Naive thymus-derived CD4-positive, alpha-beta T cell (primary cell): Measurements from ENCODE around the gene ANKRA2. TPM values are rescaled to one million over a fixed set of nuclear protein-coding genes. Genes with fewer than 3 reads are reported as not detected.

Source experiments
- ATAC-seq: fragments of 150-1000 bp; cut with Tn5 transposase; 2 replicates; pipeline ENCODE4 v1.10.0; 2021; ENCODE audit warnings: mild to moderate bottlenecking, moderate library complexity
- CTCF ChIA-PET: fragments of 350-600 bp; sonication (Branson Sonifier 250); formaldehyde crosslinking; loops from one replicate; lab custom pipeline; 2021; ENCODE audit warnings: antibody characterized with exemption; lab: Charles Lee
- POLR2A ChIA-PET: fragments of 350-600 bp; sonication (Branson Sonifier 250); formaldehyde crosslinking; loops from one replicate; lab custom pipeline; 2021; ENCODE audit warnings: antibody characterized with exemption, inconsistent platforms; lab: Charles Lee
- DNase-seq, 9 donors: peaks; one replicate each; pipeline versions ENCODE4 v3.0.0 to v3.0.0-alpha.2; 2020 to 2022; ENCODE audit warnings: mixed read lengths in 1 of 9
- H3K27ac ChIP-seq: one replicate; pipeline ENCODE4 v1.7.0; 2013; ENCODE audit warnings: mild to moderate bottlenecking, low read depth, low read length, moderate library complexity
- H3K27me3 ChIP-seq, 2 donors: one replicate each; pipeline ENCODE4 v1.7.0; 2013; ENCODE audit warnings: low read length in 2 of 2, mild to moderate bottlenecking in 2 of 2, moderate library complexity in 2 of 2; ENCODE audit not compliant: control insufficient read depth in 2 of 2, insufficient read depth in 2 of 2
- H3K36me3 ChIP-seq, 3 experiments: 1 replicate in 2 of 3; 2 replicates in 1 of 3; pipeline ENCODE4 v1.7.0; 2013; ENCODE audit warnings: low read length in 3 of 3, mild to moderate bottlenecking in 3 of 3, moderate library complexity in 1 of 3; ENCODE audit not compliant: insufficient read depth in 3 of 3, control insufficient read depth in 2 of 3
- H3K4me1 ChIP-seq, 2 donors: one replicate each; pipeline ENCODE4 v1.7.0; 2013; ENCODE audit warnings: low read length in 2 of 2, mild to moderate bottlenecking in 2 of 2, moderate library complexity in 1 of 2; ENCODE audit not compliant: control insufficient read depth in 2 of 2, insufficient read depth in 2 of 2
- H3K4me3 ChIP-seq: 2 replicates; pipeline ENCODE4 v1.7.0; 2013; ENCODE audit warnings: mild to moderate bottlenecking, low read length
- H3K9me3 ChIP-seq, 3 experiments: 1 replicate in 2 of 3; 2 replicates in 1 of 3; pipeline ENCODE4 v1.7.0; 2013; ENCODE audit warnings: low read length in 3 of 3; ENCODE audit not compliant: control insufficient read depth in 2 of 3
- H3K27ac Mint-ChIP-seq, 9 donors: one replicate each; pipeline ENCODE4 v1.8.0; 2020 to 2022; ENCODE audit warnings: mixed read lengths in 9 of 9, mild to moderate bottlenecking in 8 of 9, moderate library complexity in 5 of 9, inconsistent platforms in 2 of 9
- H3K27me3 Mint-ChIP-seq, 5 donors: one replicate each; pipeline ENCODE4 v1.8.0; 2021 to 2022; ENCODE audit warnings: mixed read lengths in 5 of 5, mild to moderate bottlenecking in 1 of 5
- H3K36me3 Mint-ChIP-seq, 5 donors: one replicate each; pipeline ENCODE4 v1.8.0; 2020 to 2022; ENCODE audit warnings: mixed read lengths in 5 of 5, mild to moderate bottlenecking in 3 of 5, inconsistent platforms in 1 of 5
- H3K4me1 Mint-ChIP-seq, 7 donors: one replicate each; pipeline ENCODE4 v1.8.0; 2020 to 2022; ENCODE audit warnings: mixed read lengths in 7 of 7, mild to moderate bottlenecking in 3 of 7, inconsistent platforms in 1 of 7
- H3K4me3 Mint-ChIP-seq, 10 donors: one replicate each; pipeline ENCODE4 v1.8.0; 2020 to 2022; ENCODE audit warnings: mild to moderate bottlenecking in 10 of 10, mixed read lengths in 10 of 10, moderate library complexity in 6 of 10, inconsistent platforms in 2 of 10
- H3K9me3 Mint-ChIP-seq, 11 donors: one replicate each; pipeline ENCODE4 v1.8.0; 2020 to 2022; ENCODE audit warnings: mixed read lengths in 11 of 11, mild to moderate bottlenecking in 4 of 11, inconsistent platforms in 1 of 11, moderate library complexity in 1 of 11
- intact Hi-C, 2 donors: fragments of 100-400 bp; cut with micrococcal nuclease; formaldehyde crosslinking; loops; one replicate each; pipeline ENCODE4 v1.15.1; 2023
- polyA plus RNA-seq, 2 donors: library from polyadenylated mRNA; unstranded; fragments of 300-500 nt; fragmentation: Illumina TruSeq; gene quantifications; one replicate each; pipeline ENCODE4 v1.2.3, GENCODE V29; 2021
- total RNA-seq, 6 experiments: library from RNA in 5 of 6; stranded (reverse) in 5 of 6; gene quantifications; 1 replicate in 5 of 6; 2 replicates in 1 of 6; pipeline ENCODE4 v1.2.3 and lab custom pipeline; 2021 to 2026

ANKRA2 gene
- total and polyA plus RNA-seq, 7 experiments from 2014 or later = 19.6 to 57.8 (median 31.2) TPM

- Histone ChIP-seq H3K27ac (no peak overlapping the region), H3K27me3 (no peaks in the 10 kb centered on the region), H3K4me3 (no peak overlapping the region), H3K36me3 (no peaks in the 10 kb centered on the region), H3K4me1 (no peaks in the 10 kb centered on the region), H3K9me3 (no peaks in the 10 kb centered on the region)
- no peak for ATAC-seq
- Mint-ChIP-seq H3K4me3 (no peak overlapping the region), H3K9me3 (no peaks in the 10 kb centered on the region), H3K27me3 (peaks cover 0 to 2% (median 0%) of the 10 kb centered on the region in 5 donors), H3K4me1 (peaks cover 0 to 2% (median 0%) of the 10 kb centered on the region in 7 donors), H3K36me3 (no peaks in the 10 kb centered on the region), H3K27ac (no peak overlapping the region)
- intact Hi-C loops = no loop called here
- ChIA-PET POLR2A (no interaction called here), CTCF (no interaction called here)
- DNase-seq = no peak
Observed at GRCh38 chr5:73587923-73588322, 22.5 kb upstream of the ANKRA2 start.

GRCh38 chr5:73582285-73583145 is 17.1 kb upstream of the ANKRA2 start:
- intact Hi-C loops = no loop called here

GRCh38 chr5:73565969-73566547 is 619 bp upstream of the ANKRA2 start:
- Histone ChIP-seq H3K9me3 (no peaks in the 10 kb centered on the region), H3K27me3 (no peaks in the 10 kb centered on the region), H3K4me1 (peaks cover 11 to 26% of the 10 kb centered on the region in 2 donors), H3K36me3 (peaks cover 0 to 21% (median under 1%) of the 10 kb centered on the region in 3 experiments), H3K4me3 (peak overlapping the region; percentile 71), H3K27ac (peak overlapping the region; percentile 95)
- peak in 1 of 9 donors; percentile 2 for DNase-seq
- Mint-ChIP-seq H3K36me3 (peaks cover 4 to 18% (median 11%) of the 10 kb centered on the region in 5 donors), H3K9me3 (peaks cover 0 to 8% (median 0%) of the 10 kb centered on the region in 11 donors), H3K27me3 (peaks cover 0 to 3% (median 0%) of the 10 kb centered on the region in 5 donors), H3K27ac (peak overlapping the region; percentile 96 to 100 (median 99)), H3K4me3 (peak overlapping the region; percentile 91 to 100 (median 98)), H3K4me1 (peaks cover 20 to 68% (median 47%) of the 10 kb centered on the region in 7 donors)
- intact Hi-C loops = loop anchor here (1.0 to 10.0 kb wide), 18 partner anchors 47 to 1981 kb away; partner anchors contain the start of genes BTF3 (in 2 of the 2), GFM2 (in 2 of the 2), NSA2 (in 2 of the 2) and ANKRD31 (in 1 of the 2)
- no peak for ATAC-seq
- POLR2A ChIA-PET = interaction anchor here (0.8 to 4.0 kb wide), 3 partner anchors 9 to 67 kb away, joined by 3 to 29 read pairs (median 3); partner anchors contain the start of gene BTF3
- CTCF ChIA-PET = interaction anchor here (0.8 kb wide), 1 partner anchor 26 kb away, joined by 4 read pairs; no protein-coding TSS in a partner anchor

More at GRCh38 chr5:73582285-73583145, 17.1 kb upstream of the ANKRA2 start:
- no peak overlapping the region for H3K27ac Mint-ChIP-seq
- peaks cover 3 to 28% (median 24%) of the 10 kb centered on the region in 5 donors for H3K36me3 Mint-ChIP-seq
- H3K4me3 ChIP-seq = no peak overlapping the region
- ATAC-seq (no peak), DNase-seq (no peak)
- no peaks in the 10 kb centered on the region for H3K27me3 ChIP-seq
- H3K4me1 Mint-ChIP-seq = peaks cover 0 to 2% (median 0%) of the 10 kb centered on the region in 7 donors
- H3K4me3 Mint-ChIP-seq = no peak overlapping the region
- ChIA-PET POLR2A (no interaction called here), CTCF (no interaction called here)
- peaks cover 4 to 25% (median 20%) of the 10 kb centered on the region in 3 experiments for H3K36me3 ChIP-seq
- H3K27ac ChIP-seq = no peak overlapping the region
- H3K9me3 ChIP-seq = no peaks in the 10 kb centered on the region
- no peaks in the 10 kb centered on the region for H3K4me1 ChIP-seq
- no peaks in the 10 kb centered on the region for H3K27me3 Mint-ChIP-seq
- H3K9me3 Mint-ChIP-seq = no peaks in the 10 kb centered on the region

- CTCF ChIA-PET = interaction anchor here (0.6 to 1.4 kb wide), 3 partner anchors 27 to 64 kb away, joined by 3 to 4 read pairs (median 3); no protein-coding TSS in a partner anchor
- peaks cover 0 to 21% (median 8%) of the 10 kb centered on the region in 3 experiments for H3K36me3 ChIP-seq
Observed at GRCh38 chr5:73564675-73565074, 764 bp downstream of the ANKRA2 start.

GRCh38 chr5:73564018-73564417 is 1.4 kb downstream of the ANKRA2 start:
- peak overlapping the region; percentile 96 to 100 (median 99) for H3K27ac Mint-ChIP-seq
- H3K27me3 Mint-ChIP-seq = peaks cover 0 to 3% (median 0%) of the 10 kb centered on the region in 5 donors
- peak overlapping the region; percentile 71 for H3K4me3 ChIP-seq
- peaks cover 11 to 26% of the 10 kb centered on the region in 2 donors for H3K4me1 ChIP-seq
- intact Hi-C loops = loop anchor here (1.0 to 10.0 kb wide), 7 partner anchors 607 to 1979 kb away; partner anchors contain the start of genes ENC1 (in 1 of the 2), FCHO2 (in 1 of the 2), GFM2 (in 1 of the 2) and HMGCR (in 1 of the 2)
- H3K9me3 ChIP-seq = no peaks in the 10 kb centered on the region
- DNase-seq = no peak
- peaks cover under 1 to 22% (median 8%) of the 10 kb centered on the region in 3 experiments for H3K36me3 ChIP-seq
- POLR2A ChIA-PET = interaction anchor here (4.0 kb wide), 1 partner anchor 65 kb away, joined by 29 read pairs; the partner anchor contains the start of gene BTF3
- CTCF ChIA-PET = interaction anchor here (1.2 to 1.4 kb wide), 2 partner anchors 27 to 64 kb away, joined by 3 to 4 read pairs; no protein-coding TSS in a partner anchor
- H3K9me3 Mint-ChIP-seq = peaks cover 0 to 8% (median 0%) of the 10 kb centered on the region in 11 donors
- H3K4me3 Mint-ChIP-seq = peak overlapping the region; percentile 91 to 100 (median 98)
- H3K27me3 ChIP-seq = no peaks in the 10 kb centered on the region
- H3K27ac ChIP-seq = peak overlapping the region; percentile 95
- peaks cover 3 to 17% (median 13%) of the 10 kb centered on the region in 5 donors for H3K36me3 Mint-ChIP-seq
- peaks cover 22 to 68% (median 53%) of the 10 kb centered on the region in 7 donors for H3K4me1 Mint-ChIP-seq
- ATAC-seq = no peak

More at GRCh38 chr5:73564675-73565074, 764 bp downstream of the ANKRA2 start:
- H3K27me3 Mint-ChIP-seq = peaks cover 0 to 3% (median 0%) of the 10 kb centered on the region in 5 donors
- peaks cover 22 to 70% (median 53%) of the 10 kb centered on the region in 7 donors for H3K4me1 Mint-ChIP-seq
- intact Hi-C loops = loop anchor here (1.0 to 10.0 kb wide), 18 partner anchors 45 to 1980 kb away; partner anchors contain the start of genes BTF3 (in 2 of the 2), GFM2 (in 2 of the 2), NSA2 (in 2 of the 2) and ANKRD31 (in 1 of the 2)
- Histone ChIP-seq H3K9me3 (no peaks in the 10 kb centered on the region), H3K27ac (peak overlapping the region; percentile 95), H3K4me1 (peaks cover 11 to 26% of the 10 kb centered on the region in 2 donors), H3K27me3 (no peaks in the 10 kb centered on the region), H3K4me3 (peak overlapping the region; percentile 71)
- H3K4me3 Mint-ChIP-seq = peak overlapping the region; percentile 91 to 100 (median 98)
- POLR2A ChIA-PET = interaction anchor here (0.8 to 4.0 kb wide), 3 partner anchors 8 to 66 kb away, joined by 3 to 29 read pairs (median 3); partner anchors contain the start of gene BTF3
- H3K9me3 Mint-ChIP-seq = peaks cover 0 to 8% (median 0%) of the 10 kb centered on the region in 11 donors
- DNase-seq (peak in 4 of 9 donors; percentile 11 to 40 (median 23)), ATAC-seq (no peak)
- H3K27ac Mint-ChIP-seq = peak overlapping the region; percentile 96 to 100 (median 99)
- peaks cover 3 to 17% (median 13%) of the 10 kb centered on the region in 5 donors for H3K36me3 Mint-ChIP-seq
